Fibroblast of villous mesenchyme (primary cell): Measurements from ENCODE around the gene MTHFD2L. TPM values are rescaled to one million over a fixed set of nuclear protein-coding genes. Genes with fewer than 3 reads are reported as not detected.

Experiments
- DNase-seq: peaks from one replicate; pipeline ENCODE4 v3.0.0-alpha.2; 2010; ENCODE audit warnings: low read depth
- H3K4me3 ChIP-seq: 2 replicates; pipeline ENCODE4 v1.5.1; 2011; ENCODE audit warnings: low read depth, mild to moderate bottlenecking, low read length
- CTCF ChIP-seq: IDR thresholded peaks from 2 replicates; pipeline ENCODE4 v1.5.1; 2012; ENCODE audit warnings: low read depth, mild to moderate bottlenecking, low read length; ENCODE audit not compliant: insufficient read depth
- total RNA-seq: library from RNA; depleted of rRNA; stranded (reverse); fragments of >200 nt; gene quantifications from 2 replicates; pipeline ENCODE4 v1.2.3, GENCODE V29; 2012

The MTHFD2L gene
- 7.4 and 16.8 TPM in 2 replicates for total RNA-seq

- TF ChIP-seq CTCF: no peak
- peak within 1 kb of the TSS; percentile 77 for H3K4me3 ChIP-seq
- DNase-seq: peak; percentile 93
Observed at GRCh38 chr4:74157561-74158465, at the start of gene MTHFD2L. MTHFD2L (plus strand) TSS chr4:74158118; CDS start chr4:74158139, 21 bp downstream.

- no peak for TF ChIP-seq CTCF
- no peak for DNase-seq
- H3K4me3 ChIP-seq: no peak overlapping the region
Observed at GRCh38 chr4:74108457-74109115, 49.3 kb upstream of the MTHFD2L start.

- peak; percentile 96 for DNase-seq
- TF ChIP-seq CTCF: no peak
- H3K4me3 ChIP-seq: no peak overlapping the region
Observed at GRCh38 chr4:74109116-74109869, 48.6 kb upstream of the MTHFD2L start.

- H3K4me3 ChIP-seq: no peak overlapping the region
- DNase-seq: peak; percentile 72
- no peak for TF ChIP-seq CTCF
Observed at GRCh38 chr4:74109870-74110605, 47.9 kb upstream of the MTHFD2L start.

- no peak for TF ChIP-seq CTCF
- H3K4me3 ChIP-seq: no peak overlapping the region
- DNase-seq: no peak
Observed at GRCh38 chr4:74110670-74111069, 47.2 kb upstream of the MTHFD2L start.

- TF ChIP-seq CTCF: no peak
- H3K4me3 ChIP-seq: no peak overlapping the region
- no peak for DNase-seq
Observed at GRCh38 chr4:74111306-74111975, 46.5 kb upstream of the MTHFD2L start.
